ENCODE data around the gene GALNT14. TPM values are rescaled to one million over a fixed set of nuclear protein-coding genes. Genes with fewer than 3 reads are reported as not detected.

The GALNT14 gene
- polyA plus RNA-seq, 1 donor from 2014 or later: 0.68 TPM

DNA sequence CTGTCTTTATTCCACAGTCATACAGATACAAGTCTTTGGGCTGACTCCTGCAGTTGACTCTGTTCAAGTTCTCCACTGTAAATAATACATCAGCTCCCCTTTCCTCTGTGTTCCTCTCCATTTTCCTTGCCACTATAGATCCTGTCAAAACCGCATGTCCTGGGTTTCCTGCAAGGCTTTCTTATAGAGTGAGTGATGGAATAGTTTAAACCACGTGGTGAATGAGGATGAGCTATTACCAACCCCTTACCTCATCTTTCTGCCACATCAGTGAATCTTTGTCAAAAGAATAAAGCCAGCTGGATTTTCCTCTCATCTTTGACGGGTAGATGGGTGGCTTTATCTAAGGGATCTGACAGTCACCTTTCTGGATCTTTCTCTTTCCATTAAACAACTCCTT lies 3.9 kb upstream of the GALNT14 start:
- Mint-ChIP-seq H3K9me3 (no peaks in the 10 kb centered on the region), H3K4me1 (peaks cover under 1 to 1% (median 1%) of the 10 kb centered on the region in 3 donors), H3K27me3 (no peaks in the 10 kb centered on the region), H3K4me3 (peak overlapping the region in 1 of 4 donors; percentile 65), H3K36me3 (peaks cover 2% of the 10 kb centered on the region), H3K27ac (no peak overlapping the region)

DNA sequence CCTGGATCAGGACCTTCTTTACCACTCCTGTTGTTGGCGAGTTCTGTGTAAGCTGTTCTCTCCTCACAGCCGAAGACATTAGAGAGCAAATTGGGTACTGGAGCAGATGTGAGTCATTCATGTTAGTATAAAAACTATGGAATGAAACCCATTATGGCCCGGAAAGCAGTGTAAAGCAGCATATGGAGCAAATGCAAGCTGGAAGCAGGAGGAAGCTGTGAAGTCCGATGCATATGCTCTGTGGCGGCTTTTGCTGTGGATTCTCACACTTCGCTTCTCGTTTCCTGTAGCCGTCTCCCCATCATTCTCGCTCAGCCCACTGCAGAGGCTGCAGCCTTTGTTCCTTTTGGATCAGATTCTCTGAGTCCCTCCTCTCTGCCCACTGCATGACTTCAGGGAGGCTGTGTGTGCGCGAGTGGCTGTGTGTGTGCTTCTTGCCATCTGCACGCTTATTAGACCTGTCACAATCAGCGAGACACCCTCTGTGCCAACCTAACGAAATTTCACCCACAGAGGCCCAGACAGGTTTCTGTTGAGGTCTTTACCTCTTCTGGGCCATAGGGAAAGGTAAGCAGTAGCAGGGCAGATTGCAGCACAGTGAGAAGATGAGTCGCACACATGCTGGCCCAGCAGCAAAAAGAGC lies 3.3 kb upstream of the GALNT14 start:
- H3K27me3 Mint-ChIP-seq: peaks cover 3% of the 10 kb centered on the region
- H3K9me3 Mint-ChIP-seq: no peaks in the 10 kb centered on the region
- H3K27ac Mint-ChIP-seq: no peak overlapping the region
- peak overlapping the region in 3 of 4 donors; percentile 7 to 65 (median 44) for H3K4me3 Mint-ChIP-seq
- peaks cover 6 to 7% (median 7%) of the 10 kb centered on the region in 3 donors for H3K4me1 Mint-ChIP-seq
- peaks cover 2% of the 10 kb centered on the region for H3K36me3 Mint-ChIP-seq

DNA sequence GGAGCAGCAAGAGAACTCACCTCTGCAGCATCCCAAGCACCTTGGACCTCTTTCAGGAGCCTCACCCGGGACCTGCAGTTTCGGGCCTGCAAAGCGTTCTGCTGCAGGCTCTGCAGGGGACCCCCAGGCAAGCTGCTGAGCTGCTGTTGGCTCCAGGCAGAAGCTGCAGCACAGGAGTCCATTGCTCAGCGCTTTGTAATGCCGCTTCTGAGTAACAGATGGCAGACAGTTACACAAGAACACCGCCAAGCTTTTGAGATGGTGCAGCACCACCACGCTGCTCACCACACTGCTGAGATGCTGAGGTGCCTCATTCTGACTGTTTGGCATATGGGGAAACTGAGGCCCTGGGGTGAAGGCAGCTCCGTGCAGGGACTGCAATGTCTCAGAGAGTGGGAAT lies 1.9 kb upstream of the GALNT14 start:
- no peaks in the 10 kb centered on the region for H3K9me3 Mint-ChIP-seq
- peak overlapping the region in 2 of 4 donors; percentile 59 to 72 for H3K4me3 Mint-ChIP-seq
- peaks cover 2% of the 10 kb centered on the region for H3K36me3 Mint-ChIP-seq
- H3K27ac Mint-ChIP-seq: no peak overlapping the region
- peaks cover 7 to 9% (median 7%) of the 10 kb centered on the region in 3 donors for H3K4me1 Mint-ChIP-seq
- H3K27me3 Mint-ChIP-seq: peaks cover 3% of the 10 kb centered on the region

- H3K27ac Mint-ChIP-seq: no peak overlapping the region
- H3K4me3 Mint-ChIP-seq: peak overlapping the region; percentile 48 to 72 (median 62)
- H3K36me3 Mint-ChIP-seq: peaks cover 2% of the 10 kb centered on the region
- peaks cover 7 to 9% (median 7%) of the 10 kb centered on the region in 3 donors for H3K4me1 Mint-ChIP-seq
- H3K27me3 Mint-ChIP-seq: peaks cover 3% of the 10 kb centered on the region
- no peaks in the 10 kb centered on the region for H3K9me3 Mint-ChIP-seq
These were observed 1.4 kb upstream of the GALNT14 start for GRCh38 chr2:31139671-31140070.

DNA sequence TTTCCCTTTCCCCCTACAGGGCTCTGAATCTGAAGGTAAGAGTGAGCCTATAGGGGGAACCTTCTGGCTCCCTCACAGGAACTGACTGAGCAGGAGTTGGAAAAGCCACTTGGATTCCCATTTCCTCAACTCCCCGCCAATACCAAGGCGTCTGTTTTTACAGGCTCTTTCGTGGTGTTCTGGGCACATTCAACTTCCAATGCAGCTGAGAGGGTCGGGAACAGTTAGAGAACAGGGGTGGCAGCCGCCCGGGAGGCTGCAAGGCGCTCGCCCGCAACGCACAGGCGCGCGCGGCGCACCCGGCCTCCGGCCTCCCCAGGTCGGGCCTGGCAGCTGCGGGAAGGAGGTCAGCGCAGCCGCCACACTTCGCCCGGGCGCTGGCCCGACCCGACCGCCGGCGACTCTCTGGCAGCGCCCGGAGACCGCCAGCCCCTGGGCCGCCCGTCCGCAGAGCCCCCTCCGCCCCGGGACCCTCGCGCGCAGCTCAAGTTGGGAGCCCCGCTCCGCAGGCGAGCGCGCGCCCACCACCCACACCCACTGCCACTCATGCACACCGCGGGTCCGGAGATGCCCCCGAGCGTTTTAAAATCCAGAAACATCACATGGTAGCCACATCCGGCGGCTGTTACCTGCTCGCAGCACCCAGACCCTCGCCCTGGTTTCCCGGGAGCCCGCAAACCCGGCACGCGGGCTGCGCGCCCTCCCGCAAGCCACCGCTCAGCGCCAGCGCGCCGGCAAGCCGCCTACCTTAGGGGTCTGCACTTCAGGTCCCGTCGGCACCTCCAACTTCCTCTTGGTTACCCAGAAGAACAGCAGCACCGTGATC lies 816 bp downstream of the GALNT14 start:
- Mint-ChIP-seq H3K4me1 (peaks cover 7 to 9% (median 7%) of the 10 kb centered on the region in 3 donors), H3K27me3 (peaks cover 3% of the 10 kb centered on the region), H3K27ac (peak overlapping the region in 1 of 3 donors; percentile 83), H3K9me3 (no peaks in the 10 kb centered on the region), H3K4me3 (peak overlapping the region; percentile 82 to 95 (median 87)), H3K36me3 (peaks cover 2% of the 10 kb centered on the region)

DNA sequence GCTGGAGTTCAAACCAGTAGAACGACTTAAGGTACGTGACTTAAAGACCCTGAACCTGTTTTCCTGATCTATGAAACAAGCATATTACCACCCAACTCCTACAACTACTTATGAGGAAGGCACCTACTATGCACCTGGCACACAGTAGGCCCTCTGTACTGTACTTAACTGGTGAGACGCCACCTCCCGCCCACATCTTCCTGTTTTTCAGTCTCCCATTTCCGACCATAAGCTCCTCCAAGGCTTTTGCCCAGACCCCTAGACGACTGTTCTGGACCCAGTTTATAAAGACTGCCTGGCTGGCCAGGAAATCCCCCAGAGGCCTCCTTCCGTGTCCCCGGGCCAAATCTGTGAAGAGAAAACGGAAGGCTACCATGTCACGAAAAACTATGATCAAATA lies 1.5 kb downstream of the GALNT14 start:
- Mint-ChIP-seq H3K4me3 (peak overlapping the region; percentile 82 to 93 (median 87)), H3K36me3 (peaks cover 2% of the 10 kb centered on the region), H3K9me3 (no peaks in the 10 kb centered on the region), H3K4me1 (peaks cover 7 to 9% (median 7%) of the 10 kb centered on the region in 3 donors), H3K27ac (peak overlapping the region in 1 of 3 donors; percentile 83), H3K27me3 (peaks cover 3% of the 10 kb centered on the region)

DNA sequence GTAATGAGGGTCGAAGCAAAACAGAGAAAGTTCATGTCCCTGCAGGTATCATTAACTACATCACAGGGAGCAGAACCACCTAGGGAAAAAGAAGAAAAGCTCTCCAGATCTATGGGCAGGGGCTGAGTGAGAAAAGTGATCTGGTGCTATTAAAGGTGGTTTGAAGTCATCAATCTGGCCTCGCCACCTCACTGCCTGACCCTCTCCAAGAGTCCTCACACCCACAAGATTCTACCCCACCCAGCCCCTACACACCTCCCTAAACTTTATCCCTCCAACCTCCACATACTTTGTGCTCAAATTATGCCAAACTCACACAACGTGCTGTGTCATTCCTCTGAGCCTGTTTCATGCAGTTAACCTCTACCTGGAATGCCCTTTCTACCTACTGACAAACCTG lies 2.2 kb downstream of the GALNT14 start:
- H3K9me3 Mint-ChIP-seq: no peaks in the 10 kb centered on the region
- H3K4me3 Mint-ChIP-seq: peak overlapping the region in 1 of 4 donors; percentile 65
- no peak overlapping the region for H3K27ac Mint-ChIP-seq
- H3K36me3 Mint-ChIP-seq: no peaks in the 10 kb centered on the region
- H3K4me1 Mint-ChIP-seq: peaks cover 7 to 9% (median 7%) of the 10 kb centered on the region in 3 donors
- peaks cover 3% of the 10 kb centered on the region for H3K27me3 Mint-ChIP-seq

DNA sequence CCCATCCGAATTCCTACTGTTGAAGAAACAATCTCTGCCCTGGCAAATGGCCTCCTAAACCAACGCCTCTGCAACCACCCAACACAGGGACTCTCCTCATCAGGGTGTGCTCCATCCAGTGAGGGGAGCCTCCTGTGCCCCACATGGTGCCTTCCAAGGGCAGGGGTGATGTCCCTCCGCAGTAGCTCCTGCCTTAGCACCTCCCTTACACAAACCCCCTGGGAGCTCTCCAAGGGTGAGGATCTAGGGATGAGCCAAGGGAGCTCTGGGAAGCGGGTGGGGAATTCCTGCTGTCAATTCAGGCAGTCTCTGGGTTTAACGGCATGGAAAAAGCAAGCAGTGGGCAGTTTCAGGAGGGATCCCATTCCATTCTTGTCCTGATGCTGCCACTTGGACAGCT lies 3.8 kb downstream of the GALNT14 start:
- no peaks in the 10 kb centered on the region for H3K36me3 Mint-ChIP-seq
- H3K27ac Mint-ChIP-seq: no peak overlapping the region
- peaks cover 7 to 9% (median 7%) of the 10 kb centered on the region in 3 donors for H3K4me1 Mint-ChIP-seq
- H3K27me3 Mint-ChIP-seq: peaks cover 3% of the 10 kb centered on the region
- no peak overlapping the region for H3K4me3 Mint-ChIP-seq
- no peaks in the 10 kb centered on the region for H3K9me3 Mint-ChIP-seq

DNA sequence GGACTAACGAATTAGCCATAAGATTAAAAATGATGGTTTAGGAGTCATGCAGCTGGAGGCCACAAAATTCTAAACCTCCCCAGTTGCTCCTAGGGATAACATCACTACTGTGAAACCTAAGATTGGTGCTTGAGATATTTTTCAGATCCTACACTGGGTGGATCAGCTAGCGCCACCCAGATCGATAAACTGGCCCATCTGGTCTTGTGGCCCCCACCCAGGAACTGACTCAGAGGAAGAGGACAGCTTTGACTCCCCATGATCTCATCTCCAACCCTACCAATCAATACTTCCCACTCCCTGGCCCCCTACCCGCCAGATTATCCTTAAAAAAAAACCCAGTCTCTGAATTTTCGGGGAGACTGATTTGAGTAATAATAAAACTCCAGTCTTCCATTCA lies 5.5 kb downstream of the GALNT14 start:
- no peak overlapping the region for H3K27ac Mint-ChIP-seq
- no peaks in the 10 kb centered on the region for H3K36me3 Mint-ChIP-seq
- no peak overlapping the region for H3K4me3 Mint-ChIP-seq
- H3K4me1 Mint-ChIP-seq: peaks cover 7 to 9% (median 7%) of the 10 kb centered on the region in 3 donors
- H3K27me3 Mint-ChIP-seq: peaks cover 3% of the 10 kb centered on the region
- no peaks in the 10 kb centered on the region for H3K9me3 Mint-ChIP-seq

- Mint-ChIP-seq H3K27ac (no peak overlapping the region), H3K36me3 (no peaks in the 10 kb centered on the region), H3K9me3 (no peaks in the 10 kb centered on the region), H3K4me1 (peaks cover 3 to 6% (median 3%) of the 10 kb centered on the region in 3 donors), H3K4me3 (peak overlapping the region in 1 of 4 donors; percentile 39), H3K27me3 (peaks cover 3% of the 10 kb centered on the region)
These were observed 6.4 kb downstream of the GALNT14 start for GRCh38 chr2:31131871-31132270.

DNA sequence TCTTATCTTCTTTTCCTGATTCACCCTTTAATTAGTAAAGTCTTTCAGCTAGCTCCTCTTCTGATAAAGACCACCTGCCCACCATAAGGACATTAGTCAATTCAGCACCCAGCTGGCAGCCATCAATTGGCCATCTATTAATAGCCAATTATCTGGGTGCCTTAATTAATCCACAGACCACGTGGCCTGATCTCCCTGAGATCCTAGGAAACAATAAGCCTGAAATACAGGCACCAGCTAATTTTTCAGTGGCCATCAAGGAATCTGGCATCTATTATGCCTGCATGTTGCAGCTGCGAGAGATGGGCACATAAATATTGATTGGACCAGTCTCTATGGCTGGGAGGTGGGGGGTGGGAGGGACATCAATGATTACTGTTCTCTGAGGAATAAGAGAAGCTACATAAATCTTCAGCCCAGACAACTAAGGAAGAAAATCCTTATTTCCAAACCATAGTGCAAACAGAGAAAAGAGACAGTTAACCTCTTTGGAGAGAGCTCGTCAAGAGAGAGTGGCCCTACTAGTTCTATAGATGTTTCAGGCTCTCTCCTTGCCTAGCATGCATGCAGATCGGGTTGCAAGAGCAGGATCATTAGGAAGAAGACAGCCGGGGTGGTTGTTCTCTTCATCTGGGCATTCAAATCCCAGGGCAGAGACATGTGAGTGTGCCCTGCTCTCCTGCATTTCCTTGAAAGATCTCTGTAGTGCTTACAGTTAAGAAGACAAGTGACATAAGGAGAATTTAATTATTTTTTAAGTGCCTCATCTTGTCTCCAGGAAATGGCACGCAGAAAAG lies 8.7 kb downstream of the GALNT14 start:
- Mint-ChIP-seq H3K4me1 (no peaks in the 10 kb centered on the region), H3K9me3 (no peaks in the 10 kb centered on the region), H3K4me3 (no peak overlapping the region), H3K27me3 (no peaks in the 10 kb centered on the region), H3K27ac (peak overlapping the region in 1 of 3 donors; percentile 92), H3K36me3 (no peaks in the 10 kb centered on the region)

DNA sequence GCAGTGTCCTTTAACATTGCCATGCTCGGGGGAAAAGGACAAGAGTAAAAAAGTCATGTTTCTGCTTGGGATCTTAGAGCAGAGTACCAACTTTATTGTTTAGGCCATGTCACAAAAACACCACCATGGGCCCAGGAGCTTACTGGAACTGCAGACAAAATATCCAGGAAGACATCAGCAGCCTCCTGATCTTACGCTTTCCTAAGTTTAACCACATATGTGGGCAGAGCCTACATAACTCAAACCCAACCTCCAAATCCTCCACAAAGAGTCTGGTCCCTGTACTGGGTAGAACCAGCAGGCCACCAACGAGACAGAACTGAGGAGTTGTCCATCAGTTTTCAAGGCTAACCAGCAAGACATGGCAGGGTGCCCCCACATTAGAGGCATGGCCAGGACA lies 10.3 kb downstream of the GALNT14 start:
- Mint-ChIP-seq H3K4me1 (no peaks in the 10 kb centered on the region), H3K27ac (peak overlapping the region in 1 of 3 donors; percentile 70), H3K4me3 (no peak overlapping the region), H3K9me3 (no peaks in the 10 kb centered on the region), H3K27me3 (no peaks in the 10 kb centered on the region), H3K36me3 (no peaks in the 10 kb centered on the region)

DNA sequence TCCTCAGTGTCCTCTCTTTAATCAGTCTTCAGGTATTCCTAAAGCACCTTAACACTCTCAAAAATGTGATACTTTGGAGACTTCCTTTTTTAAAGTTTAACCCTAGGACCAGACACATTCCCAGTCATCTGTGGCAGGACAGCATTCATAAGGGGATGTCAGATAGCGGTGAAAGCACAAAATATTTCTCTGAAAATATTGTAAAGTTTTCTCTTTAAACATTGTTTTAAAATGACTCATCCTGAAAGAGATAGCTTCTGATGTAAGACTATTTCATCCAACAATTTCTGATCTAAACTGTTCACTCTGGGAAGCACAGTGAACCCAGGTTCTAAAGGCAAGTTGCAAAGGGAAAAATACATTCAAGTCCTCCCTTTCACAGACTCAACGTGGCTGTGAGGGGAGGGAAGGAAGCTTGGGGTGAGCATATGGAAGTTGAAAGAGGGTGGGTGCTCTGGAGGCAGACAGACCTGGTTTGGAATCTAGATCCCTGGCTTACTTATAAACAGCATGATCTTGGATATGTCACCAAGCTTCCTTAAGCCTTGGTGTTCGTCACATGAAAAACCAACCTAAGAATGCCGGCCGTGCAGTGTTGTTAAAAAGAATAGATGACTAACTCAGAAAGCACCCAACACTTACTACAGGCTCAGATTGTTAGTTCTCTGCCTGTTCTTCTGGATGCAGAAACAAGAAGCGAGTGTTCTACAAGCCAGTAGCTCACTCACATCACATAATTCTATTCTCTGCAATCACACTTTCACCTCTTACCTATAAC lies 12.1 kb downstream of the GALNT14 start:
- no peaks in the 10 kb centered on the region for H3K9me3 Mint-ChIP-seq
- no peaks in the 10 kb centered on the region for H3K4me1 Mint-ChIP-seq
- no peaks in the 10 kb centered on the region for H3K27me3 Mint-ChIP-seq
- peaks cover 2% of the 10 kb centered on the region for H3K36me3 Mint-ChIP-seq
- no peak overlapping the region for H3K27ac Mint-ChIP-seq
- H3K4me3 Mint-ChIP-seq: no peak overlapping the region

GRCh38 chr2:31124904-31125303 lies 13.3 kb downstream of the GALNT14 start:
- H3K4me1 Mint-ChIP-seq: no peaks in the 10 kb centered on the region
- H3K27me3 Mint-ChIP-seq: no peaks in the 10 kb centered on the region
- peaks cover 2% of the 10 kb centered on the region for H3K36me3 Mint-ChIP-seq
- H3K27ac Mint-ChIP-seq: no peak overlapping the region
- no peaks in the 10 kb centered on the region for H3K9me3 Mint-ChIP-seq
- H3K4me3 Mint-ChIP-seq: no peak overlapping the region
